GM18951 (cell line): Measurements from ENCODE around the gene NPAT.
"Not testable (repeated sequence)": the region's sequence is repeated elsewhere in the genome, so short reads cannot be mapped to it uniquely, and the experiment has no call there.

ENCODE experiments used
- POLR2A ChIP-seq: IDR thresholded peaks from 4 replicates; pipeline ENCODE4 v1.6.1; 2011; ENCODE audit warnings: mild to moderate bottlenecking; ENCODE audit not compliant: insufficient read length, insufficient read depth; ENCODE audit errors: extremely low read depth
- in situ Hi-C: fragments of 300-500 bp; cut with MboI; formaldehyde crosslinking; loops from one replicate; pipeline ENCODE4 v1.12.0; 2022; ENCODE audit warnings: low sequenced_read_pairs, mixed read lengths, inconsistent platforms; ENCODE audit not compliant: unreplicated experiment

The NPAT gene

DNA sequence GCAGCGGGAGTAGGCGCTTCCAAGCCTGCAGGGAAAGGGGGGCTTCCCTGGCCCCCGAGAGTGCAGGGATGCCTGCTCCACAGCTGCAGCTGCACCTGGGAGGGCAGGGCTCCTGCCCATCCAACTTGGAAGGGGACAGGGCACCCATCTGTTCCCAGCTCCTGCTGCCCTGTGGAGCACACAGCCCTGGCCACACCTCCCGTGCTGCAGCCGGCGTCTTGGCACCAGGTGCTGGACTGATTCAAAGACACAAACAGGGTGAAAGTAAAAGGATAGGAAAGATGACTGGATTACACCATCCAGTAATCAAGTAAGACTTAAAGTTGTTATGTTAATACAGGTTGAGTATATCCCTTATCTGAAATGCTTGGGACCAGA lies 14.8 kb downstream of the NPAT start:
- in situ Hi-C loops = no loop called here
- no peak for TF ChIP-seq POLR2A

DNA sequence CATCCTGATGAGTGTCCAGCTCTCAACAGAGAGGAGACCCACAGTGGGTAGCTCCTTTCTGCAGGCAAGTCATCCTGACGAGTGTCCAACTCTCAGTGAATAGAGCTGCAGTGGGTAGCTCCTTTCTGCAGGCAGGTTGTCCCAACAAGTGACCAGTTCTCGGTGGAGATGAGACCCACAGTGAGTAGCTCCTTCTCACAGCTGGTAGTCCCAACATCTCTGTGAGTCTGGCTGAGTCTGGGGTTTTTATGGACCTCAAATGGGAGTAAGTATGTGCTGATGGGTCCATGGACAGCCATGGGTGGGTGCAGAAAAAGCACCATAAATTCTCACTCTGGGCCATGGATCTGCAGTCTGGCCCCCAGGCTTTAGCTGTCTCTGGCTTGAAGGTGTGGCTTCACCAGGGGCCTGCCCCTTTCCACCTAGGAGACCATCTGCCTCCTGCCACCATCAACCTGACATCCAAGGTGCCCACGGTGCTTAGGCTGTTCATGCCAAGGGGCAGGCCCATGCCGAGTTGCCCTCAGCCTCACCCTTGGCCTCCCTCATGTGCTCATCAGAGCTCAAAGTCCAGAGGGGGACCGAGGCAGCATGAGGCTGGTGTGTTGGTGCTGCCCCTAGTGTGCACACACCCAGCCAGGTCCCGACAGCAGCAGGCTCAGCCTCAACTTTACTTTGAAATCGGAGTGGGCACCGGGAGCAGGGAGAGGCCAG lies 15.3 kb downstream of the NPAT start:
- TF ChIP-seq POLR2A = no peak
- in situ Hi-C loops = no loop called here

DNA sequence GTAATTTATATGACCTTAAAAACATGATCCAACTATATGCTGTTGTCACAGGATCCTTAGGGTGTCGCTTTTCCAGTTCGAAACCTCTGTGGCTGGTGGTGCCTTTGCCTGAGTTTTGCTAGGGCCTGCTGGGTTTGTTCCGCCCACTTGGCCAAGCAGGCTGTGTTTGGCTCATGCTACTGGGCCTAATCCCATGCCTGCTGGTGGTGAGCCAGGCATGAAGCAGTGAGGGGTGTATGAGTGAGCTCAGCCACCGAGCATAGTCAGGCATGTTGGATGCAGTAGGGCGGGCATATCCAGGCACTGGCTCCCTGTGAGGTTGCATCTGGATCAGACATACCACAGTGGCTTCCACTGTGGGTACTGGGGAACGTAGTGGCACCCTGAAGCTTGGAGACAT lies 16.3 kb downstream of the NPAT start:
- in situ Hi-C loops = no loop called here
- TF ChIP-seq POLR2A = no peak

DNA sequence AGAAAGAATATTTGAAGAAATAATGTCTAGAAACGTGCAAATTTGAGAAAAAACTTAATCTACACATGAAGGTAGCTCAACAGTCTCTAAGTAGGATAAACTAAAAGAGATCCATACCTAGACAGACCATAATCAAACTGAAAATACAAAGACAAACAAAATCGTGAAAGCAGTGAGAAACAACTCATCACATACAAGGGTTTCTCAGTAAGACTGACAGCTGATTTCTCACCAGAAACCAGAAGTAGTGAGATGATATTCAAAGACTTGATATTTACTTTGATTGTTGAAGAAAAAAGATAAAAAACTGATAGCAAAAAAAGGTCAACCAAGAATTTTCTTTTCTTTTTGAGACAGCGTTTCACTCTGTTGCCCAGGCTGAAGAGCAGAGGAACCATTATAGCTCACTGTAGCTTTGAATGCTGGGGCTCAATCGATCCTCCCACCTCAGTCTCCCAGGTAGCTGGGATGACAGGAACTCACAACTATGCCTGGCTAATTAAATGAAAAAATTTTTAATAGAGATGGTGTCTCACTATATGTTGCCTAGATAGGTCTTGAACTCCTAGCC lies 17.4 kb downstream of the NPAT start:
- no peak for TF ChIP-seq POLR2A
- in situ Hi-C loops = no loop called here

DNA sequence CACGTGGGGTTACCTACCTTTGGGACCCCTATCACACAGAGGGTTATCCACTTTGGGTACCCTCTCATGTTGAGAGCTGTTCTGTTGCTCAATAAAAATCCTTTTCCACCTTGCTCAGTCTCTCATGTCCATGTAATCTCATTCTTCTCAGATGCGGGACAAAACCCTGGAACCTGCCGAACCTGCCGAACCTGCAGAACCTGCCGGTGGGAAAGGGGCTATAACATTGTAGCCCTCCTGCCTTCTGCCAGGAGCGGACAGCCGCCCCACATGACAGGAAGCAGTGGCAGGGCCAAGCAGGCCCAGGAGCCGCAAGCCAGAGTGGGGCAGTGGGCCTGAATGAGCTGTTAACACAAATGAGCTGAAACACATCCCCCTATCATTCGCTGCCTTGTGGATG lies 18.1 kb downstream of the NPAT start:
- in situ Hi-C loops = no loop called here
- TF ChIP-seq POLR2A = no peak

DNA sequence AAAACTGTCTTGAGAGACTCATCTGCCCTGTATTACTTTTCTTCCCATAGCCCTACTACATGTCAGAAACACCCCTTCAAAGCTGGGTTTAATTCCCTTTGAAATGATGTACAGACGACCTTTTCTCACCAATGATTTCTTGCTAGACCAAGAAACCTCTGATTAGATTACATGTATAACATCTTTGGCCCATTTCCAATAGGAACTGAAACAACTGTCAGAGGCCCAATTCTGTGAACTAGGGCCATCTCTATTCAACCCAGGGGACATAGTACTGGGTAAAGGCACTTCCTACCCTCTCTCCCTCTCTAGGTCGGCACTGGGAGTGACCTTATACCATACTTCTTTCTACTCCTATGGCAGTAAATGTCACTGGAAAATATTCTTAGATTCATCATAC lies 19.4 kb downstream of the NPAT start:
- in situ Hi-C loops = no loop called here
- no peak for TF ChIP-seq POLR2A

DNA sequence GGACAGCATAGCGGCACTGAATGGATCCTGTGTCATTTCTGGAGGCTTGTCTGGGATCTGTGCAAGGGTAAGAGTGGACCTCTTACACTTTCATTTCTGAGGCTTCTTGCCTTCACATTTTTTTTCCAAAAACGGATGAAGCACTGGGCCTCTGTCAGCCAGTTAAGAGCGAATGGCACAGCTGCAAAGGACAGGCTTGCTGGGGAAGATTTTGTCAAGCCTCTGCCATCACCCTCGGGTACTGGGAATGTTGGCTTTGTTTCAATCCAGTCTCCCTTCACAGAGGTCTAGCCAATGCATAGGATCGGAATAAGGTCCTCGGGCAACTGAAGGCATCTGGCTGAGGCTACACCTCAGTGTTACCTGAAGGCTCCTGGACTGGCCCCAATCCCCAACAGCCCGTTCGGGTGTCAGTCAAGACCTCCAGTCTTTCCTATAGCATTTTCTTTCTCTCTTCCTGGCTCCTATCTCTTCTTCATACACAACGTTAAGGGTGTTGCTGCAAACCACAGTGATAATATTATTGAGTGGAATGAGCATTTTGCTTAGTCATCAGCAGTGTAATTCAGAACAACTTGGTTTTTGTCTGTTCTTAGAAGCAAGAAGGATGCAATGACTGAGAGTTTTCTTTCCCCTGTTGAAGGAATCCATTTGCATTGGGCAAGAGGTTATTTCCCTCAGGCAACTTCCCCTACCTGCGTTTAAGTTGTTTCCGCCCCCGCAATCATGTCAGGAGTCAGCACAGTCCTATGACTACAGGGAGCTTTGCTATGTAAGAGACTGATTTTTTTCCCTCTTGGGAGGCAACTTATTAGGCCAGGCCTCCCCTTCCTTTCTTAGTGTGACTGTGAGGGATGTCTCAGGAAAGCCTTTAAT lies 22.8 kb downstream of the NPAT start:
- in situ Hi-C loops = no loop called here
- no peak for TF ChIP-seq POLR2A

DNA sequence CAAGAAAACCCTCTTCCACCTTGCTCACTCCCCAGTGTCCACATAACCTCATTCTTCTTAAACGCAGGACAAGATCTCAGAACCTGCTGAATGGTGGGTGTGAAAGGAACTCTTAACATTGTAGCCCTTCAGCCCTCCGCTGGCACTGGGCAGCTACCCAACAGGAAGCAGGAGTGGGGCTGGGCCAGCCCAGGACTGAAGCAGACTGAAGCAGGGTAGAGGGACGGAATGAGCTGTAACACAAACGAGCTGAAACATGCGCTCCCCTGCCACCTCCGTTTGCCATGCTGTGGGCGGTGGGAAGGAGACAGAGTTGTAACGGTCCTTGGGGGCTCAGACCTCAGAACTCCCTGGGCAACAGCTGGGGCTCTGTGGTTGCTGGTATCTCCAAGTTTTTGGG lies 23.6 kb downstream of the NPAT start:
- TF ChIP-seq POLR2A = no peak
- in situ Hi-C loops = no loop called here

DNA sequence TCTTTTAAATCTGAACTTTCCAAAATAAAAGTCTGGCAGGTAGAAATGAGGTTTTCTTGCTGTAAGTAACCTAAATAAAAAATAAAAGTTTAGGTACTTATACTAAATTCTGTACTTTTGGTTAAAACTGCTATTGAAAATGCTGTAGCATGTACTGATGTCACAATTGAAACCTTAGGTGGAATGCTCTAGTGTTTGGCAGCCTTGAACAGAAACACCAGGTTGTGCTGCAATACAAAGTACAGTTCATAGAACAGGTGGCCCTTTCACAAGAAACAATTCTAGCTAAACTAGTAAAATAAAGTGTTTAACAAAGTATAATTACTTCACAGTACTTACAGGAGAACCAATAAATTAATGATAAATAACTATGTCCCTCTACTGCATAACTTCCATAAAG lies 25.1 kb downstream of the NPAT start:
- no peak for TF ChIP-seq POLR2A
- in situ Hi-C loops = no loop called here

DNA sequence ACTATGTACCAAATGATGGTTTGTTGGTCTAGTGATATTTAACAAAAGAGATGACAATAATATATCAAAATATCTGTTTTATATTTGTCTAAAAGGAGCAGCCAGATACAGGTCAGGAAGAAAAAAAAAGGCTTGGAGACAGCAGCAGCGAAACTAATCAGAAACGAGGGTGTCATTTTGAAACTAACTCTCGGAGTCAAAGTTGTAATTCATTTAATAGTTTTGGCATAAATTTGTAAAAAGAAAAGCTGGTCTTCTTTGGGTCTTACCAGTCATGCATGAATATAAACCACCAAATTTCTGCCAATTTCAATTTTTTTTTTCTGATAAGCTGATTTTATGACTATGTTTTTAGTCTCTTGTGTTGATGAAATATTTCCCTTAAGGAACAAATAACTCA lies 25.5 kb downstream of the NPAT start:
- in situ Hi-C loops = no loop called here
- no peak for TF ChIP-seq POLR2A

DNA sequence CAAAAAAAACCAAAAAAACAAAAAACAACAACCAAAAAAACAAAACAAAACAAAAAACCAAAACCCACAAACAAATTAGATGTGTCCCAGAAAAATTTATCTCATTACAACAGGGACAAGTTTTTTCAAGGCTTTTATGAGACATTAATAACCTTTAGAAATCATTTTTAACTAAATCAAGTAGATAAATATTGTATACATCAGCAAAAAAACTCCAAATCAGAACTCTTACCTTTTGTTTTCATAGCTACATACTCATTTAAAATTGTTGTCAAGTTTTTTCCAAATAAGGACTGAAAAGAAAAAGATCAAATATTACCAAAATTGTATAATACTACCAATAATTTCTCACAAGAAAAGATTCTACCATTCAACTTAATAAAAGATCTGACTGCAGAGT lies 28.7 kb downstream of the NPAT start:
- in situ Hi-C loops = no loop called here
- no peak for TF ChIP-seq POLR2A

DNA sequence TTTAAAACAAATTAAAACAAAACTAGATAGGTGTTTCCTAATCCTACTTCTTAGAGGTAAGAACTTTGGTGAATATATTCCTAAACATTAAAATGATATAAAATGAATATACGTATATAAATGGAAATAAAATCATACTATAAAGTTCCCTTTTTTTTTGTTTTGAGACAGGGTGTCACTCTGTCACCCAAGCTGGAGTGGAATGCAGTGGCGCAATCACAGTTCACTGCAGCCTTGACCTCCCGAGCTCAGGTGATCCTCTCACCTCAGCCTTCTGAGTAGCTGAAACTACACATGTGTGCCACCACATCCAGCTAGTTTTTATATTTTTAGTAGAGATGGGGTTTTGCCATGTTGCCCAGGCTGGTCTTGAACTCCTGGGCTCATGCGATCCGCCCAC lies 44.9 kb downstream of the NPAT start:
- TF ChIP-seq POLR2A = no peak
- in situ Hi-C loops = no loop called here

DNA sequence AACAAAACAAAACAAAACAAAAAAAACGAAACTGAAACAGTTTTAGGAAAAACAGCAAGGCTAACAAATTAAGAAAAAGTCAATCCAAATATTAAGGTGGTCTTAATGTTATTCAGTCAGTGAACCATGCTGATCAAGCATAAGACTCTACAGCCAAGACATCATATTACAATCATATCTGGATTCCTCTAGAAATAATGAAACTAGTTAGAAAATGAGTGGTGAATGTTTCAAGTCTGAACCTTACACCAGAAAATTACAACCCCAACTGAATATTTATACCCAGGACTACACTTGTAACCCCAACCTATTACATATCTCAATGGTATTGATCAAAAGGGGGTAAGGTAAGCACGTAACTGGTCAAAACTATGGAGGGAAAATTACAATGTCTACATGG lies 52.3 kb downstream of the NPAT start:
- in situ Hi-C loops = no loop called here
- TF ChIP-seq POLR2A = no peak

DNA sequence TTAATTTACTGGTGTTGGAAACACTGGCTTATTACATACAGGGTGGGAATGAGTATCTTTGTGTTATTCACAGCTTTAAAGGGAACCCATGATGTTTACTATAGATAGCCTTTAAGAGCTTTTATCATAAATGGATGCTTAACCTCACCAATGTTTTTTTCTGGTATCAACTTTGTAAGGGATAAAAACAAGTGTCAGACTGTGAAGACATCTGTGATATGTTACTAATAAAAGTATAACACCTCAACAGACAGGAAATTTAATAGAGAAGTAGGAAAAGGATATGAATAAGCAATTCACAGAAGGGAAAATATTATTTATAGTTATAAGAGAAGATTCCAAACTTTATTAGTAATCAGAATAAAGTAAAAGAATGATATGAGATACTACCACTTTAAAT lies 54.8 kb downstream of the NPAT start:
- no peak for TF ChIP-seq POLR2A
- in situ Hi-C loops = no loop called here

DNA sequence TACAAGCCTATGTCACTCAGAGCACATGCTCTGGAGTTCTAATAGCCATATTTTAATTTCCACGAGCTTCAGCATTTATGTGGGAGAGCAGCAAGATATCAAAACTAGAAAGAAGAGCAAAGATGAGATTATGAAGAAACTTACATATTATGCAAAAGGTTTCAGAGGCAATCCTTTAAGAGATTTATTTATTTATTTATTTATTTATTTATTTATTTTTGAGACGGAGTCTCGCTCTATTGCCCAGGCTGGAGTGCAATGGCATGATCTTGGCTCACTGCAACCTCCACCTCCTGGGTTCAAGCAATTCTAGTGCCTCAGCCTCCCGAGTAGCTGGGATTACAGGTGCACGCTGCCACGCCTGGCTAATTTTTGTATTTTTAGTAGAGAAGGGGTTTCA lies 59.6 kb downstream of the NPAT start:
- in situ Hi-C loops = not testable (repeated sequence)
